ENCODE results near the gene POR.

Gene POR

GRCh38 chr7:75980430-75981202 is 65.7 kb downstream of the POR start:
- DNase-seq = no peak

- DNase-seq = no peak
Measured at GRCh38 chr7:75981203-75981452, 66.2 kb downstream of the POR start.

GRCh38 chr7:75981453-75982305 is 66.7 kb downstream of the POR start:
- DNase-seq = no peak

- no peak for DNase-seq
Measured at GRCh38 chr7:75982306-75983064, 67.5 kb downstream of the POR start.

GRCh38 chr7:75983471-75984129 is 68.6 kb downstream of the POR start:
- DNase-seq = no peak

- DNase-seq = no peak
Measured at GRCh38 chr7:75984130-75985008, 69.4 kb downstream of the POR start.

- no peak for DNase-seq
Measured at GRCh38 chr7:75985009-75985517, 70.1 kb downstream of the POR start.

GRCh38 chr7:75985518-75986146 is 70.7 kb downstream of the POR start:
- DNase-seq = no peak

GRCh38 chr7:75986147-75986781 is 71.3 kb downstream of the POR start:
- DNase-seq = no peak

GRCh38 chr7:75987026-75987804 is 72.3 kb downstream of the POR start:
- DNase-seq = no peak

- no peak for DNase-seq
Measured at GRCh38 chr7:75987805-75988567, 73.0 kb downstream of the POR start.

- DNase-seq = no peak
Measured at GRCh38 chr7:75988568-75989499, 73.9 kb downstream of the POR start.

- no peak for DNase-seq
Measured at GRCh38 chr7:75989500-75990388, 74.8 kb downstream of the POR start.

GRCh38 chr7:75991531-75992082 is 76.7 kb downstream of the POR start:
- no peak for DNase-seq

- no peak for DNase-seq
Measured at GRCh38 chr7:75992083-75992755, 77.3 kb downstream of the POR start.
